ENCODE results near the gene MYLK. TPM values are rescaled to one million over a fixed set of nuclear protein-coding genes. Genes with fewer than 3 reads are reported as not detected.
A peak's percentile ranks its signal among the peaks of the same experiment; 100 is the strongest.

MYLK gene
- total RNA-seq, 2 experiments from 2014 or later, result not detected

- DNase-seq, result no peak
- Mint-ChIP-seq H3K27me3 (ENCODE audit: low read depth) (peaks cover 2% of the 10 kb centered on the region), H3K36me3 (ENCODE audit: low read depth) (no peaks in the 10 kb centered on the region), H3K4me1 (ENCODE audit: low read depth) (peaks cover 3% of the 10 kb centered on the region), H3K9me3 (no peaks in the 10 kb centered on the region), H3K27ac (no peak overlapping the region), H3K4me3 (no peak overlapping the region)
- CTCF ChIA-PET, result no interaction called here
- intact Hi-C loops (cut with micrococcal nuclease), result no loop called here
Measured at GRCh38 chr3:123759311-123759710, 124.8 kb downstream of the MYLK start.

DNA sequence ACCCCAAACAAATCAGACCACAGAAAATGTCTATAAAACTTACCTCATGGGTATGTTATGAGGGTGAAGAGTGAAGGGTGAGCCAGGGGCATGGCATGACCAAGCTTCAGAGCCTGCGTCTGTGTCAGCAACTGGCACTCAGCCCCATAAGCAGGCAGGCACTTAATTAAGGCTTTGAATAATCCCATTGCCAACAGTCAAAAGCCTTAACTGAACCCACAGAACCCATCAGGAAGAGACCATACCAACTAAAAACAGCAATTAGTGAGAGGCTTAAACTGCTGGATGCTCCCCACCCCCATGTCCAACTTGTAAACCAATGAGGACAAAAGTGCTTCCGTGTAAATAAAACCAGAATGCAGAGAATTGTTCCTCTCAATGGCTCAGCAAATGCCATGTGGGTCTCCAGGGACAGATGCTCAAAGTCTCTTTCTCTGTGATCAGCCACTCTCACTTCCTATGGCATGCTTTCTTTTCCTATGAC, 126.0 kb downstream of the MYLK start:
- Mint-ChIP-seq H3K36me3 (ENCODE audit: low read depth) (no peaks in the 10 kb centered on the region), H3K27me3 (ENCODE audit: low read depth) (peaks cover 2% of the 10 kb centered on the region), H3K27ac (no peak overlapping the region), H3K9me3 (no peaks in the 10 kb centered on the region), H3K4me3 (no peak overlapping the region), H3K4me1 (ENCODE audit: low read depth) (peaks cover 3% of the 10 kb centered on the region)
- intact Hi-C loops (cut with micrococcal nuclease), result no loop called here
- no peak for DNase-seq
- CTCF ChIA-PET, result interaction anchor here (0.6 kb wide), 1 partner anchor 13 kb away, joined by 4 read pairs; no protein-coding TSS in a partner anchor

DNA sequence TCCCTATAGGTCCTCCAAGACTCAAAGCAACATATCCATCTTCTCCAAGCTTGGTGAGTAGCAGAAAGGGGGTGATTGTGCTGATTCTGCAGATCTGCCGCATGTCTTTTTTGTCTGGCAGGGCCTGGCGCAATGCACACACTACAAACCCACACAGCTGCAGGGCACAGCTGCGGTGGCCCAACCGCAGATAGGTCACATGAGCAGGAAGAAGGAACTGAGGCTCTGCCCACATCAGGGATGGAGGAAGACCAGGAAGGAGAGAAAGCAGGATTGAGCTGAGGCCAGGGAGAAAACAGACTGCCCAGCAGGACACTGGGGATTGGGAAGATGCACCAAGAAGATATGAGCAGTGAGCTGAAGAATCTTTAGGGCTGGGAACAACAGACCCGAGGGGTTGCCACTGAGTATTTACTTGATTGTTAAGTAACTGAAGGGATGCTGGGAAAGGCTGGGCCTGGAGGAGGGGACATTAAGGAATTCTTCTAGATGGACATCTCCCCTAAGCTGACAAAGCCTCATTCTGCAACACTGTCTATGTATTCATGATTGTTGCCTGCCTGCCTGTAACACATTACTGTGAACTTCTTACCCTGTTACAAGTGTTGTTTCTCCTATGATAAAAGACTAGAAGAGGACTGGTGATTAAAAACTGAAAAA, 126.7 kb downstream of the MYLK start:
- Mint-ChIP-seq H3K27ac (no peak overlapping the region), H3K4me1 (ENCODE audit: low read depth) (peaks cover 3% of the 10 kb centered on the region), H3K36me3 (ENCODE audit: low read depth) (no peaks in the 10 kb centered on the region), H3K4me3 (no peak overlapping the region), H3K27me3 (ENCODE audit: low read depth) (peaks cover 2% of the 10 kb centered on the region), H3K9me3 (no peaks in the 10 kb centered on the region)
- intact Hi-C loops (cut with micrococcal nuclease), result no loop called here
- peak; percentile 12 for DNase-seq
- CTCF ChIA-PET, result interaction anchor here (0.6 kb wide), 1 partner anchor 12 kb away, joined by 4 read pairs; no protein-coding TSS in a partner anchor

DNA sequence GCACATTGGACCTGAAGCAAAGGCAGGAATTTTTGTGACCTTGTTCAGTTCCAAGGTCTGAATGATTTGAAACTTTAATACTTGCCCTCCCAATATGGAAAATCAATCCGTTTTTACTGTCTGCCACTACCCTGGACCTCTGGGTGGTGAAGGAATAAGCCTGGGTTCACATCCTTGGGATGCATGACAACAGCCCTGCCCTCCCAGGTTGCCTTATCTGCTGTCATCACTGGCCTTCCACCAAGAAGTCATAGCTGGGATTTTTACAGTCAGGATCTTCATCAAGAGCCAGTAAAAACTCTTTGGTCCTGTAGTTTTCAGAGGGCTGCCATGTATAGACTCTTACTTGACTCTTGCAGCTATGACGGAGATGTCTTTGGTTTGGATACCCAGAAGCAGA, 128.6 kb downstream of the MYLK start:
- Mint-ChIP-seq H3K4me3 (no peak overlapping the region), H3K9me3 (no peaks in the 10 kb centered on the region), H3K36me3 (ENCODE audit: low read depth) (no peaks in the 10 kb centered on the region), H3K27me3 (ENCODE audit: low read depth) (peaks cover 2% of the 10 kb centered on the region), H3K4me1 (ENCODE audit: low read depth) (peaks cover 3% of the 10 kb centered on the region), H3K27ac (no peak overlapping the region)
- no peak for DNase-seq
- CTCF ChIA-PET, result no interaction called here
- intact Hi-C loops (cut with micrococcal nuclease), result no loop called here

DNA sequence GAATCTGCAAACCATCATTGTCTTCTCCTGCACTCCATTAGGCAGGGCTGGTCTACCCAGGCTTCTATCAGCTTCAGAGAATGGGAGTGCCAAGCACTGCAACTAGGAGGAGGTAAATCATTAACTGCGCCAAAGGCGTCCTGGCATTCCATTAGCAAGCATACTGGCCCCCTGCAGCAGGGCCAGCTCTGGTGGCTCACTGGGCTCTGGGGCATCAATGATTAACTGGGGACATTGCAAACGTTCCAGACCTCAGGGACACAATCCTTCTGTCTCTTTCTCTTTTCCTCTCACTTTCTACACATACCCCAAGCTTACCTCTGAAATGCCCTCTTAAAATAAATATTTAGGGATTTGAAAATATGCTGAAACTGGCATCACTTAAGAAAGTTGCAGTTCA, 129.0 kb downstream of the MYLK start:
- DNase-seq, result no peak
- intact Hi-C loops (cut with micrococcal nuclease), result no loop called here
- H3K9me3 Mint-ChIP-seq, result no peaks in the 10 kb centered on the region
- H3K4me3 Mint-ChIP-seq, result no peak overlapping the region
- CTCF ChIA-PET, result no interaction called here
- no peaks in the 10 kb centered on the region for H3K36me3 Mint-ChIP-seq (ENCODE audit: low read depth)
- peaks cover 3% of the 10 kb centered on the region for H3K4me1 Mint-ChIP-seq (ENCODE audit: low read depth)
- H3K27ac Mint-ChIP-seq, result no peak overlapping the region
- H3K27me3 Mint-ChIP-seq (ENCODE audit: low read depth), result peaks cover 2% of the 10 kb centered on the region

GRCh38 chr3:123753286-123753685, 130.8 kb downstream of the MYLK start:
- Mint-ChIP-seq H3K4me1 (ENCODE audit: low read depth) (peaks cover 3% of the 10 kb centered on the region), H3K9me3 (no peaks in the 10 kb centered on the region), H3K4me3 (no peak overlapping the region), H3K36me3 (ENCODE audit: low read depth) (no peaks in the 10 kb centered on the region), H3K27me3 (ENCODE audit: low read depth) (peaks cover 2% of the 10 kb centered on the region), H3K27ac (no peak overlapping the region)
- CTCF ChIA-PET, result no interaction called here
- intact Hi-C loops (cut with micrococcal nuclease), result no loop called here
- no peak for DNase-seq

DNA sequence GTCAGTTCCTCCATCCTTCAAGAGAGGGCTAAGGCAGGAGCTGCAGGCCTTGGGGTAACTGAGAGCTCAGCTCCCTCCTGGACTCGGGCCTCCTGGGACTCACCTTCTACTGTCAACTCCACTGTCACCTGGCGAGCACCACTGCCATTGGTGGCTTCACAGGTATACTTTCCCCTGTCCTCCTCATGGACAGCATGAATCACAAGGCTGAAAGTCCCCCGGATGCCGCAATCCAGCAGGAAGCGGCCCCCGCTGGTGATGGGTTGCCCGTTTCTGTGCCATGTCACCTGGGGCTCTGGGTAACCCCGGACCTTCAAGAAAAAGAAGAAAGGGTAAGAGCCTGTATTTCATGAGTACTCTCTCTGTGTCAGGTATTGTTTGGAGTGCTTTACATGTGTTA, 131.9 kb downstream of the MYLK start:
- intact Hi-C loops (cut with micrococcal nuclease), result no loop called here
- Mint-ChIP-seq H3K4me3 (no peak overlapping the region), H3K36me3 (ENCODE audit: low read depth) (no peaks in the 10 kb centered on the region), H3K4me1 (ENCODE audit: low read depth) (peaks cover 1% of the 10 kb centered on the region), H3K27ac (no peak overlapping the region), H3K9me3 (no peaks in the 10 kb centered on the region), H3K27me3 (ENCODE audit: low read depth) (no peaks in the 10 kb centered on the region)
- DNase-seq, result no peak
- CTCF ChIA-PET, result no interaction called here

DNA sequence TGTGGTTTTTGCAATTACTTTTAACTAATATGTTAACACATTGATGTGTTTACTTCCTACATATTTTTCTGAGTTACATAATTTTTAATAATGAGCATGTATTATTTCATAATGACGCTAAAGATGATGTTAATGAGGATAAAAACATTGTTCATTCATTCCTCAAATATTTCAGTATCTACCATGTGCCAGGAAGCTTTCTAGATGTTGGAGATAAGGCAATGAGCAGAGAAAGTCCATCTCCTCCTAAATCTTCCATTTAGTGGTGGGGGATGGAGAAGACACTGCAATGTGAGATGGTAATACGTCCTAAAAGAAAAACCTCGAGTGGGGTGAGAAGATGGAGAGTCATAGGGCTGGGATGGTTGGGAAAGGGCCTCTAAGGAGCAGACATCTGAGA, 132.7 kb downstream of the MYLK start:
- Mint-ChIP-seq H3K27ac (no peak overlapping the region), H3K9me3 (no peaks in the 10 kb centered on the region), H3K27me3 (ENCODE audit: low read depth) (peaks cover 2% of the 10 kb centered on the region), H3K4me1 (ENCODE audit: low read depth) (no peaks in the 10 kb centered on the region), H3K4me3 (no peak overlapping the region), H3K36me3 (ENCODE audit: low read depth) (no peaks in the 10 kb centered on the region)
- CTCF ChIA-PET, result no interaction called here
- intact Hi-C loops (cut with micrococcal nuclease), result no loop called here
- DNase-seq, result no peak

DNA sequence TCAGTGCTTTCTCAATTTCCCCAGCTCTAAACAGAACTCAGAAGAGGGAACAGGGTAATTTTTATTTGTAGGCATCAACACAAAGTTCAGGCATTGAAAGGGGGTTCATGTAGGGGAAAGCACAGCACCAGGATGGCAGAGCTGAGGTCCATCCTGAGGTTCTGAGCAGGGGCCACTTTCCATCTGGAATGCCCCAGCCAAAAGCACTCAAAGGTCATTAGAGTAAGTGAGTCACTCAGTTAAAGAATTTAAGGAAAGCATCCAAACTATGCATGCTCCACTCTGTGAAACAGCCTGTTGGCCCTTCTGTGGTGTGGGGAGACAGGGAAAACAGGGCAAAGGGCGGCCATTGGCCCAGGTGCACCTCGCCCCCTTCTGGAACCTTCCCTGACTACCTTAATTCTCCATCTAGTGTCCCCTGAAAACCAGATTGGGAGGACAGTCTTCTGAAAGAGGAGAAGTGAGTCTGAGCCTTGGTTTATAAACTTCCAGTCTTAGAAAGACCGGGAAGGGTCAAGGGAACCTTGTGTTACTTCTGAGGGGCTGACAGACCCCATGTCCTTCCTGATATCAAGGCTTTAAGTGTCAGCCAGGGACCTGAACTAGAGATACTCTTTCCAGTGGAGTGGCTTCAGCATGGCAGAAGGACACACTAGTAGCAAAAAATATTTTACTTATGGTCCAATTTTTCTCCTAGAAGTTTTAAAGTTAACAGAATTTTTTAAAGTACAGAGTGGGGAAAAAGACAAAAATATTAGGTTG, 133.3 kb downstream of the MYLK start:
- CTCF ChIA-PET, result no interaction called here
- Mint-ChIP-seq H3K27me3 (ENCODE audit: low read depth) (peaks cover 2% of the 10 kb centered on the region), H3K36me3 (ENCODE audit: low read depth) (no peaks in the 10 kb centered on the region), H3K4me3 (no peak overlapping the region), H3K9me3 (no peaks in the 10 kb centered on the region), H3K27ac (no peak overlapping the region), H3K4me1 (ENCODE audit: low read depth) (no peaks in the 10 kb centered on the region)
- no peak for DNase-seq
- intact Hi-C loops (cut with micrococcal nuclease), result no loop called here

GRCh38 chr3:123750209-123750608, 133.9 kb downstream of the MYLK start:
- H3K4me1 Mint-ChIP-seq (ENCODE audit: low read depth), result no peaks in the 10 kb centered on the region
- no peak overlapping the region for H3K4me3 Mint-ChIP-seq
- no peaks in the 10 kb centered on the region for H3K36me3 Mint-ChIP-seq (ENCODE audit: low read depth)
- no peak overlapping the region for H3K27ac Mint-ChIP-seq
- DNase-seq, result no peak
- no peaks in the 10 kb centered on the region for H3K9me3 Mint-ChIP-seq
- H3K27me3 Mint-ChIP-seq (ENCODE audit: low read depth), result peaks cover 2% of the 10 kb centered on the region
- intact Hi-C loops (cut with micrococcal nuclease), result no loop called here
- CTCF ChIA-PET, result interaction anchor here (1.1 kb wide), 1 partner anchor 108 kb away, joined by 3 read pairs; no protein-coding TSS in a partner anchor

DNA sequence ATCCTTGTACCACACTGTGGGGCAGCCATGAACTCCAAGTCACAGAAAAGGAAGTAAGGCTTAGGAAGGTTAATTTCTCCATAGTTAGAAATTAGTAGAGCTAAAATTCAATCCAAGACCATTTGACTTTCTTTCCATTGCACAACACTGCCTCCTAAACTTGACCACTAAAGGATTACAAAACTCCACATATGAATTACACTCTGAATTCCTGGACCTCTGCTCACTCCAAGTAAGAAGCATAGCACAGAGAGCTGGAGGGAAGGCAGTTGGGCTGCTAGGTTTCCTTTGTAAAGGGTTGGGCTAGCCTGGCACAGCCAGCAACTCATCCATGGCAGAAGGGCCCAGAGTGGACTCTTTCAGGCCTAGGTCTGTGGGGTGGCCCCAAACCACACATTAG, 134.4 kb downstream of the MYLK start:
- H3K4me1 Mint-ChIP-seq (ENCODE audit: low read depth), result no peaks in the 10 kb centered on the region
- no peak overlapping the region for H3K4me3 Mint-ChIP-seq
- H3K9me3 Mint-ChIP-seq, result no peaks in the 10 kb centered on the region
- peaks cover 2% of the 10 kb centered on the region for H3K27me3 Mint-ChIP-seq (ENCODE audit: low read depth)
- H3K27ac Mint-ChIP-seq, result no peak overlapping the region
- intact Hi-C loops (cut with micrococcal nuclease), result no loop called here
- no peaks in the 10 kb centered on the region for H3K36me3 Mint-ChIP-seq (ENCODE audit: low read depth)
- CTCF ChIA-PET, result interaction anchor here (1.1 to 1.7 kb wide), 3 partner anchors 9 to 108 kb away, joined by 3 to 5 read pairs (median 4); no protein-coding TSS in a partner anchor
- no peak for DNase-seq

GRCh38 chr3:123745184-123745855, 138.8 kb downstream of the MYLK start:
- no peak overlapping the region for H3K27ac Mint-ChIP-seq
- no peak overlapping the region for H3K4me3 Mint-ChIP-seq
- DNase-seq, result no peak
- CTCF ChIA-PET, result interaction anchor here (0.6 to 1.0 kb wide), 3 partner anchors 12 to 300 kb away, joined by 3 to 4 read pairs (median 4); no protein-coding TSS in a partner anchor
- H3K4me1 Mint-ChIP-seq (ENCODE audit: low read depth), result no peaks in the 10 kb centered on the region
- intact Hi-C loops (cut with micrococcal nuclease), result no loop called here
- no peaks in the 10 kb centered on the region for H3K9me3 Mint-ChIP-seq
- no peaks in the 10 kb centered on the region for H3K36me3 Mint-ChIP-seq (ENCODE audit: low read depth)
- H3K27me3 Mint-ChIP-seq (ENCODE audit: low read depth), result peaks cover 5% of the 10 kb centered on the region

Data from activated naive CD4-positive, alpha-beta T cell treated with anti-CD3 and anti-CD28 coated beads for 36 hours (primary cell).